ENCODE measurements around the gene ZNF599.
"Not testable (repeated sequence)": the region's sequence is repeated elsewhere in the genome, so short reads cannot be mapped to it uniquely, and the experiment has no call there.

GRCh38 chr19:34796953-34797352 is 23.9 kb upstream of the ZNF599 start:
- TF ChIP-seq CTCF (IDR thresholded peaks at IDR 0.05; ENCODE audit: low read depth, low read length, poor library complexity, severe bottlenecking); EZH2phosphoT487 (IDR thresholded peaks at IDR 0.05; ENCODE audit: borderline replicate concordance, low read length): not testable (repeated sequence)

All from DOHH2 (cell line).